GM21390 (cell line): ENCODE measurements around the gene GPATCH8.

Experiments
- ATAC-seq: cut with Tn5 transposase; IDR thresholded peaks from one replicate; pipeline ENCODE4 v1.9.1; 2021; ENCODE audit not compliant: unreplicated experiment

GPATCH8 gene

DNA sequence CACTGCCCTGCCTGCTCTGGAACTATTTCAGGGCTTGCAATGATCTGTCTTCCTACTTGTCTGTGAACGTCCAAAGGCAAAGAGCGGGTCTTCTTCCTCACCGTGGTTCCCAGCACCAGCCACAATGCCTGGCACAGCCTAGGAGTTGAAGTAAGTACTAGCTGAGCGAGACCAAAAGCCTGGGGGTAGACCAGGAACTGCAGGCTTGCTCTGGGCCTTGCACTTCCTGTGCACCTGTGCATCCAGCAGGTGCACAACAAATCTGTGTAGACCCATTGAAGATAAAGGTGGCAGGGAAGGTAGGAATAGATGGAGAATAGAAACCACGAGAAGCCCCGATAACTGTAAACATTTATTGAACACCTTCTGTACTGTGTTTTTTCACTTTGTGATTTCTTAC is 144.2 kb downstream of the GPATCH8 start:
- ATAC-seq = no peak

DNA sequence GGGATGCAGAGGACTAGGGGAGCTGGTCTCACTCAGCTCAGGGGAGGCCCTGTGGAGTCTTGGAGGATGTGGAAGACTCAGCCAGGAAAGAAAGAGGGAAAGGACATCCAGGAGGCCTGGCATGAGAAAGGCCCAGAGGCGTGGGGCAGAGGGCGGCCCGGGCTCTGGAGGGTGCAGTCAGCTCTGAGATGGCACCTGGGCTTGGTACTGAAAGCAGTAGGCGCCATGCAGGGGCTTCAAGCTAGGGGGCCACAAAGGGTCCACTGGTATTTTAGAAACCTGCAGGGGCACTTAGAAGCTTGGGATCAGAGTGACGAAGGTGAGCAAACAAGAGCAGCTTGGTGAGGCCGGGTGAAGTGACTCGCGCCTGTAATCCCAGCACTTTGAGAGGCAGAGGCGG is 145.1 kb downstream of the GPATCH8 start:
- no peak for ATAC-seq

DNA sequence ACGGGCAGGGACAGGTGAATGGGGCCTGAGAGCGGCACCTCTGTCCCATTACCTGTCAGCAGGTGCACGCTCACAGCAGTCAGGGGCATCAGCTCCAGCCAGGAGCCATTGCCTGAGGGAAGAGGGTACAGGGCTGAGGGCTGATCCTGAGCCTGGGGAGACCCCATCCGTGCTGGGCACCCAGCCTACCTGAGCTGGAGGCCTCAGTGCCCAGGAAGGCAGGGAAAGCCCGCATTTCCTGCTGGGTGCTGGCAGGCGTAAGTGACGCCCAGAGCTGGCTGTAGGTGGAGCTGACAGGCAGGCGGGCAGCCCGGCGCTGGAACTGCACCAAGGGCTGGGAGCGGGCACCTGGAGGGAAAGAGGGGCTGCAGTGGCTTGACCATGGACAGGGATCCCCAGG is 147.0 kb downstream of the GPATCH8 start:
- ATAC-seq = no peak

DNA sequence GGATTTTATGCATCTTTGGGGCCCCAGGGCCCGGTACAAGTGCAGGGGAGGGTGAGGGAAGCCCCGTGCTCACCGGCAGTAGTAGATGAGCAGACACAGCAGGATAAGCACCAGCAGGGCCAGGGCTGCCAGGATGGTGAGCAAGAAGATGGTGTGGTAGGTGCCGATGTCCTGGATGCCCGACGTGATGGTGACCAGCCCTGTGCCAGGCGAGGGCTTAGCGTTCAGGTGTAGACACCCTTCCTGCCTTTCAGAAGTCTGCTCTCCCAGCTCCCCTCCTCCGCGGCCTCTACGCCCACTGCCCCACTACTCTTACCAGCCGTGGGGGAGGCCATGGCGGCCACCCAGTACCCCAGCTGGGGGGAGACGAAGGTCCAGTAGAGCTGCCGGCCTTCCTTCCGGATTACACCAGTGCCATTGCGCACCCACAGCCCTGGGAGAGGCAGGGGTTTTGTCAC is 147.5 kb downstream of the GPATCH8 start:
- no peak for ATAC-seq

DNA sequence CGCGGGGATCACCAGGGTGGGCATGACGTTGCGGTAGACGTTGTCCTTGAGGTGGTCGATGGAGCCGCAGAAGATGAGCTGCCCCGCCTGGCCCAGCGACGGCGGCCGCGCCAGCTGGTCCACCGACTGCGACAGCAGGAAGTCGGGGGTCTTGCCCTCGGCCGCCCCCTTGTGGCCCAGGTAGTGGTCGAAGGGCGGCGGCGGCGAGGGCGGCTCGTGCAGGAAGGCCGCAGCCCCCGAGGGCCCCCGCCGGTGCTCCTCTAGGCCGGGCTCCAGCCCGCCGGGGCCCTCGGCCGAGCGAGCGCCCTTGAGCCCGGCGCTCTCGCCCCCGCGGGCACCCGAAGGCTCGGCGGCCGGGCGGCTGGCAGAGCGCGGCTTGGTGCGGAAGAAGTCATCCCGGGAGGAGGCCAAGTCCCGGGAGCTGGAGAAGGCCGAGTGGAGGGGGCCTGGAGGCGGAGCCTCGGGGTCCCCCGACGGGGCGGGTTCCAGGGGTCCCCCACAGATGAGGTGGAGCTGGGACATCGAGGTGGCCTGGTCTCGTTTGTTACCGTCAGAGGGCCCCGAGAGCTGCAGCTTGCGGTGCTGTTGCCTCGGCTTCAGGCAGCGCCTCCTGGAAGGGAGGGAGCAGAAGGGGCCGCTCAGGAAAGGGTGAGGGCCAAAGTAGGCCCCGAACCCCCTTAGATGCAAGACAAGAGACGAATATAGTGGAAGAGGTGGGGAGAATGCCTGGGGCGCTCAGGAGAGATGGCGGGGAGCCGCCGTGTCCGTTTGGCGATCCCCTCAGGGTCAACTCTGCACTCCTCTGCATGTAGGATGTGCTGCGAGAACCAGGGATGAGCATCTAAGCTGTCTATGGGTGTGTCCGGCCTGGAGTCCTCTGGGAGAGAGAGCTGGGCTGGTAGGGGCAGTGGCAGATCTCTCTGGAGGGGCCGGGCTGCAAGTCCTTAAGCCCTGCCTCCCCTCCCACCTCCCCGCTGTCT is 148.3 kb downstream of the GPATCH8 start:
- no peak for ATAC-seq

DNA sequence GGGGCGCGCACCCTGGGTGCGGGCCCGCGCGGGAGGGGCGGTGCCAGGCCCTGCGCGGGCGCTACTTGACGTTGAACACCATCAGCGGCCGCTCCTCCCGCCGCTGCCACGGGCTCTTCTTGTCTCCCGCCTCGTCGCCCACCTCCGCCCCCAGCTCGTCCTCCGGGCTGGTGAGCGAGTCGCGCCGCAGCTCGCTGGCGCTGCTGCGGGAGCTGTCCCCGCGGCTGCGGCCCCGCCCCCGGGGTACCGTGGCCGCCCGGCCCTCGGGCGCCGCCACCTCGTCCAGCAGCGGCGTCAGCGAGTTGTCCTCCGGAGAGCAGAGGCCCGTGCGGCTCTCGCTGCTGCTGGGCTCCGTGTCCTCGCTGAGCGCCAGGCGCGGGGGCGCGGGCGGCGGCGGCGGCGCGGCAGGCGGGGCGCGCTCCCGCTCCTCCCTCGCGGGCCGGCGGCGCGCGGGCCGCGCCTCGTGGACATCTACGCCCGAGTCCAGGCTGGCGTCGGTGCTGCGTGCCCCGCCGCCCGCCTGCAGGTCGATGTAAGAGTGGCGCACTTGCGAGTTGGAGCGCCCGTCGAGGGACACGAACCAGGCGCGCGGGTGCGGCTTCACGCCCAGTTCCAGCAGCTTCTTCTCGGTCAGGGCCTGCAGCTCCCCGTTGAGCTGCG is 149.4 kb downstream of the GPATCH8 start:
- ATAC-seq = no peak

- no peak for ATAC-seq
Measured at GRCh38 chr17:44352828-44353671, 150.2 kb downstream of the GPATCH8 start.

DNA sequence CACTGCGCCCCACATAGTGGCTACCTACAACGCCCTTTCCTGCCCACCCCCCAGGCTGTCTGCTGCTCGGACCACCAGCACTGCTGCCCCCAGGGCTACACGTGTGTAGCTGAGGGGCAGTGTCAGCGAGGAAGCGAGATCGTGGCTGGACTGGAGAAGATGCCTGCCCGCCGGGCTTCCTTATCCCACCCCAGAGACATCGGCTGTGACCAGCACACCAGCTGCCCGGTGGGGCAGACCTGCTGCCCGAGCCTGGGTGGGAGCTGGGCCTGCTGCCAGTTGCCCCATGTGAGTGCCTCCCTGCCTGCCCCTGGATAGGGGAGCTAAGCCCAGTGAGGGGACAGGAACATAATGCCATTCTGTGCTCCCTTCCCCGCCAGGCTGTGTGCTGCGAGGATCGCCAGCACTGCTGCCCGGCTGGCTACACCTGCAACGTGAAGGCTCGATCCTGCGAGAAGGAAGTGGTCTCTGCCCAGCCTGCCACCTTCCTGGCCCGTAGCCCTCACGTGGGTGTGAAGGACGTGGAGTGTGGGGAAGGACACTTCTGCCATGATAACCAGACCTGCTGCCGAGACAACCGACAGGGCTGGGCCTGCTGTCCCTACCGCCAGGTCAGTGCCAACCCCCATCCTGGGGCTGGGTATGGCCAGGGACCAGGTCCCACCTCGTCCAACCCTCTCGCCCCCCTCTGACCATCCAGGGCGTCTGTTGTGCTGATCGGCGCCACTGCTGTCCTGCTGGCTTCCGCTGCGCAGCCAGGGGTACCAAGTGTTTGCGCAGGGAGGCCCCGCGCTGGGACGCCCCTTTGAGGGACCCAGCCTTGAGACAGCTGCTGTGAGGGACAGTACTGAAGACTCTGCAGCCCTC is 151.0 kb downstream of the GPATCH8 start:
- no peak for ATAC-seq

DNA sequence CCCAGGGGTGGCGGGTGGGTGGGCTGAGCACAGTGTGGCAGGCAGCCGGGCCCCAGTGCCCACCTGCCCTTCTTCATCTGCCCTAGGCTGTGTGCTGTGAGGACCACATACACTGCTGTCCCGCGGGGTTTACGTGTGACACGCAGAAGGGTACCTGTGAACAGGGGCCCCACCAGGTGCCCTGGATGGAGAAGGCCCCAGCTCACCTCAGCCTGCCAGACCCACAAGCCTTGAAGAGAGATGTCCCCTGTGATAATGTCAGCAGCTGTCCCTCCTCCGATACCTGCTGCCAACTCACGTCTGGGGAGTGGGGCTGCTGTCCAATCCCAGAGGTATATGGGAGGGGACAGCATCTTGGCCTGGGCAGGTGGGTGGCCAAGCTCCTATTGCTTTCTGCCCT is 151.7 kb downstream of the GPATCH8 start:
- ATAC-seq = no peak

- no peak for ATAC-seq
Measured at GRCh38 chr17:44350733-44351226, 152.4 kb downstream of the GPATCH8 start.

DNA sequence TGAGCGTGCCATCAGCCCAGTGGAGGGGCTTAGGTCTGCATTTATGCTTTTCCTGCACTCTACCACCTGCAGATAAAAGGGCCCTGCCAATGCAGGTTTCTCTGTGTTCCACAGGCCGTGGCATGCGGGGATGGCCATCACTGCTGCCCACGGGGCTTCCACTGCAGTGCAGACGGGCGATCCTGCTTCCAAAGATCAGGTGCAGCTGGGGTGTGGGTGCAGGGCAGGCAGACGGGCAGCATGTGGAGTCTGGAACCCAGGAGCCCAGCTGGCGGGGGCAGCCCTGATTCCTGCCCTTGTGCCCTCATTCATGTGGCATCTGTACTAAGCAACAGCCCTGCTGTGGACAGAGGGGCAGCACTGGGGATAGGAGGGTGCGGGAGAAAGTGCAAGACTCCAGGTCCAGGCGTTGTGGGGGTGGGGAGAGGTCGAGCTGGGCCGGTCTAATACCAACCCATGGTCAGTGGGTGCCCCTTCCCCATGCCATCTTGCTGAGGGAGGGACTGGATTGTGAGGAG is 153.6 kb downstream of the GPATCH8 start:
- ATAC-seq = no peak

DNA sequence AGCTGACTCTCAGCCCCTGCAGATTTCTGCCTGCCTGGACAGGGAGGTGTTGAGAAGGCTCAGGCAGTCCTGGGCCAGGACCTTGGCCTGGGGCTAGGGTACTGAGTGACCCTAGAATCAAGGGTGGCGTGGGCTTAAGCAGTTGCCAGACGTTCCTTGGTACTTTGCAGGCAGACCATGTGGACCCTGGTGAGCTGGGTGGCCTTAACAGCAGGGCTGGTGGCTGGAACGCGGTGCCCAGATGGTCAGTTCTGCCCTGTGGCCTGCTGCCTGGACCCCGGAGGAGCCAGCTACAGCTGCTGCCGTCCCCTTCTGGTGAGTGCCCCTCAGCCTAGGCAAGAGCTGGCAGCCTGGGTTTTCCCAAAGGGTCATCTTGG is 154.2 kb downstream of the GPATCH8 start:
- no peak for ATAC-seq

- peak; percentile 48 for ATAC-seq
Measured at GRCh38 chr17:44348234-44348987, 154.8 kb downstream of the GPATCH8 start.
